GM12873 (cell line): ENCODE data around the gene ZFAND2A.

Experiments used
- CTCF ChIP-seq: IDR thresholded peaks from 2 replicates; pipeline ENCODE4 v1.5.1; 2012; ENCODE audit warnings: low read depth, mild to moderate bottlenecking, moderate library complexity, low read length, control low read depth; ENCODE audit not compliant: insufficient read depth; ENCODE audit errors: missing control alignments

Gene ZFAND2A

GRCh38 chr7:1159891-1160669 lies at the start of gene ZFAND2A:
Gene ZFAND2A (minus strand): TSS chr7:1160196. CDS start chr7:1158212, 1,984 bp downstream.
- TF ChIP-seq CTCF, result no peak

- no peak for TF ChIP-seq CTCF
Observed at GRCh38 chr7:1209097-1209496, 49.1 kb upstream of the ZFAND2A start.

GRCh38 chr7:1204460-1205140 lies 44.6 kb upstream of the ZFAND2A start:
- no peak for TF ChIP-seq CTCF

- no peak for TF ChIP-seq CTCF
Observed at GRCh38 chr7:1201916-1202315, 41.9 kb upstream of the ZFAND2A start.

- no peak for TF ChIP-seq CTCF
Observed at GRCh38 chr7:1200045-1200444, 40.0 kb upstream of the ZFAND2A start.

GRCh38 chr7:1197997-1198625 lies 38.1 kb upstream of the ZFAND2A start:
- TF ChIP-seq CTCF, result no peak

GRCh38 chr7:1196950-1197349 lies 37.0 kb upstream of the ZFAND2A start:
- TF ChIP-seq CTCF, result no peak
